Breast epithelium (tissue), 4 donors: ENCODE results near the gene TESMIN. TPM values are rescaled to one million over a fixed set of nuclear protein-coding genes. Genes with fewer than 3 reads are reported as not detected.

ENCODE experiments used
- DNase-seq, 2 donors: peaks; one replicate each; pipeline ENCODE4 v3.0.0-alpha.2; 2019; ENCODE audit warnings: low spot score in 2 of 2
- H3K27ac ChIP-seq, 2 donors: fragments of 200-600 bp; sonication (generic) in 1 of 2; one replicate each; pipeline ENCODE4 v1.5.1; 2016 to 2019; ENCODE audit warnings: mild to moderate bottlenecking in 1 of 2
- H3K27me3 ChIP-seq, 2 donors: fragments of 200-600 bp; sonication (generic) in 1 of 2; one replicate each; pipeline versions ENCODE4 v1.5.1 to v1.6.0; 2017 to 2019; ENCODE audit warnings: control low read depth in 1 of 2, mild to moderate bottlenecking in 1 of 2
- H3K36me3 ChIP-seq: fragments of 200-600 bp; one replicate; pipeline ENCODE4 v1.5.1; 2019
- H3K4me1 ChIP-seq, 2 donors: fragments of 200-600 bp; sonication (generic); one replicate each; pipeline ENCODE4 v1.5.1; 2016 to 2019; ENCODE audit warnings: control low read depth in 1 of 2
- H3K4me3 ChIP-seq, 3 donors: fragments of 200-600 bp; sonication (generic); 1 replicate in 2 of 3; 2 replicates in 1 of 3; pipeline ENCODE4 v1.5.1; 2016 to 2019; ENCODE audit warnings: mild to moderate bottlenecking in 3 of 3, moderate library complexity in 2 of 3
- H3K9me3 ChIP-seq, 2 donors: fragments of 200-600 bp; sonication (generic) in 1 of 2; one replicate each; pipeline ENCODE4 v1.5.1; 2016 to 2019; ENCODE audit warnings: control low read depth in 1 of 2
- CTCF ChIP-seq, 3 donors: fragments of 450-650 bp; IDR thresholded peaks; one replicate each; pipeline ENCODE4 v1.5.1; 2016 to 2017; ENCODE audit warnings: antibody characterized with exemption in 3 of 3, mild to moderate bottlenecking in 3 of 3, moderate library complexity in 3 of 3
- POLR2A ChIP-seq: fragments of 450-650 bp; IDR thresholded peaks from one replicate; pipeline ENCODE4 v1.6.1; 2016; ENCODE audit warnings: antibody characterized with exemption, mild to moderate bottlenecking, moderate library complexity
- POLR2AphosphoS5 ChIP-seq, 3 donors: sonication (generic); formaldehyde crosslinking; IDR thresholded peaks; one replicate each; pipeline ENCODE4 v1.6.1; 2017; ENCODE audit warnings: antibody characterized with exemption in 3 of 3
- intact Hi-C: fragments of 100-400 bp; cut with DNase I; formaldehyde crosslinking; loops from one replicate; pipeline ENCODE4 v1.15.1; 2023; ENCODE audit warnings: low total_unique reads
- total RNA-seq, 3 donors: library from RNA; depleted of rRNA; stranded (reverse); fragments of >200 nt; gene quantifications; one replicate each; pipeline ENCODE4 v1.1.0, GENCODE V29; 2016

Gene TESMIN
- total RNA-seq, 3 donors from 2014 or later, result 0.48 to 9.8 (median 6.9) TPM

DNA sequence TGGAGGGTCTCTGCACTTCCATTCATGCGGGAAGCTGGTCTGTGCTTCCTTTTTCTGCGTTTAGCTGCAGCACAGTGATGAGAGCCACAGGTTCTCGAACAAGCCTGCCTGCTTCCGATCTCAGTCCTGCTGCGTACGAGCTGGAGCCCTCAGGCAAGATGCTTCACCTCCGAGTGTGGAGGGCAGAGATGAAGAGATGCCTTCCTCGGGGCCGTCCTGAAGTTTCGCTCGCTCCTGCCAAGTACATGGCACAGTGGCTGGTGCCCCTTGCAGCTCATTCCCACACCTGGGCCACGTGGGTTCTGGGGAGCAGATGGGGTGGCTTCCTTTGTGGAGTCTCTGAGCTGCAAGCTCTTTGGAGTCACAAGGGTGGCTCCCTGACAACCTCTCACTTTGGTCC, 19.5 kb upstream of the TESMIN start:
- no peak for TF ChIP-seq CTCF (IDR thresholded peaks at IDR 0.05)
- TF ChIP-seq POLR2AphosphoS5 (IDR thresholded peaks at IDR 0.05), result no peak
- no peak for TF ChIP-seq POLR2A
- Histone ChIP-seq H3K9me3 (no peaks in the 10 kb centered on the region), H3K4me3 (no peak overlapping the region), H3K4me1 (no peaks in the 10 kb centered on the region), H3K36me3 (no peaks in the 10 kb centered on the region), H3K27ac (no peak overlapping the region), H3K27me3 (no peaks in the 10 kb centered on the region)
- no peak for DNase-seq
- intact Hi-C loops, result loop anchor here (5.0 kb wide), 1 partner anchor 678 kb away; no protein-coding TSS in a partner anchor

- no peak for DNase-seq
- H3K27ac ChIP-seq, result no peak overlapping the region
- no peaks in the 10 kb centered on the region for H3K4me1 ChIP-seq
- TF ChIP-seq CTCF (IDR thresholded peaks at IDR 0.05), result no peak
- TF ChIP-seq POLR2AphosphoS5 (IDR thresholded peaks at IDR 0.05), result no peak
- no peak for TF ChIP-seq POLR2A
- intact Hi-C loops, result no loop called here
- no peak overlapping the region for H3K4me3 ChIP-seq
- no peaks in the 10 kb centered on the region for H3K9me3 ChIP-seq
- peaks cover 1% of the 10 kb centered on the region for H3K36me3 ChIP-seq
- H3K27me3 ChIP-seq, result no peaks in the 10 kb centered on the region
Measured at GRCh38 chr11:68767672-68768071, 16.4 kb upstream of the TESMIN start.

DNA sequence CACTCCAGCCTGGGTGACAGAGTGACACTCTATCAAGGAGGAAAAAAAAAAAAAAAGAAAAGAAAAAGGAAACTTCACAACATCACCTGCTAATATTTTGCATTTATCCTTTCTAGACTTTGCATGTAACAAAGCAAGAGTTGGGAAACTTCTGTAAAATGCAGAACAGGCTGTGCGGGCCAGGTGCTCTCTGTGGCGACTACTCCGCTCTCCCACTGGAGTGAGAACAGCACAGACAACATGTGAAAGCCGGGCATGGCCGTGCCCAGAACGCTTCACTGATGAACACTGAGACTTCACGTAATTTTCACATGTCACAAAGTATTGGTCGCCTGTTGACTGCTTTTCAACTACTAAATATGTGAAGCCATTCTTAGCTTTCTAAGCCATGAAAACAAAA, 15.5 kb upstream of the TESMIN start:
- intact Hi-C loops, result no loop called here
- no peak overlapping the region for H3K27ac ChIP-seq
- H3K9me3 ChIP-seq, result no peaks in the 10 kb centered on the region
- peaks cover 5% of the 10 kb centered on the region for H3K36me3 ChIP-seq
- no peaks in the 10 kb centered on the region for H3K27me3 ChIP-seq
- H3K4me3 ChIP-seq, result no peak overlapping the region
- no peaks in the 10 kb centered on the region for H3K4me1 ChIP-seq
- DNase-seq, result no peak
- TF ChIP-seq POLR2A (no peak), POLR2AphosphoS5 (IDR thresholded peaks at IDR 0.05) (no peak), CTCF (IDR thresholded peaks at IDR 0.05) (no peak)

DNA sequence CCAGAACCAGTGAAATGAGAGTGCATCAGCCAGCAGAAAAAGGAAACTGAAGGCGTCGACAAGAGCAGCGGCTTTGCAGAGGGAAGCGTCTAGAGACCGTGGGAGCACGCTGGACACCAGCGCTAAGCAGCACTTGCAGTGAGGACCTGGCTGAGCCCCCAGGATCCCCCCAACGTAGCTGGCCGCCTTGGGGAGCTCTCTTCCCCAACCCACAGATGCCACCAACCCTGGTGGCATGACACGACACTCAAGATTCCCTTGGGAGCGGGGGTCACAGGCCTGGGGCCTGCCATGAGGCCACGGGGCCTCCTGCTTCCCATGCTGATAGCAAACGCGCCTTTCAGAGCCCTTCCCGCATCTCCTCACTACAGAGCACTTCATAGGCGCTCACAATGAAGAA, 13.4 kb upstream of the TESMIN start:
- TF ChIP-seq POLR2A (no peak), CTCF (IDR thresholded peaks at IDR 0.05) (no peak), POLR2AphosphoS5 (IDR thresholded peaks at IDR 0.05) (no peak)
- Histone ChIP-seq H3K4me3 (no peak overlapping the region), H3K27ac (no peak overlapping the region), H3K9me3 (no peaks in the 10 kb centered on the region), H3K36me3 (peaks cover 5% of the 10 kb centered on the region), H3K4me1 (no peaks in the 10 kb centered on the region), H3K27me3 (no peaks in the 10 kb centered on the region)
- intact Hi-C loops, result no loop called here
- no peak for DNase-seq

GRCh38 chr11:68763926-68764657, 12.8 kb upstream of the TESMIN start:
- DNase-seq, result no peak
- Histone ChIP-seq H3K27me3 (no peaks in the 10 kb centered on the region), H3K4me1 (no peaks in the 10 kb centered on the region), H3K36me3 (peaks cover 5% of the 10 kb centered on the region), H3K9me3 (no peaks in the 10 kb centered on the region), H3K27ac (no peak overlapping the region), H3K4me3 (no peak overlapping the region)
- intact Hi-C loops, result no loop called here
- no peak for TF ChIP-seq CTCF (IDR thresholded peaks at IDR 0.05)
- no peak for TF ChIP-seq POLR2AphosphoS5 (IDR thresholded peaks at IDR 0.05)
- TF ChIP-seq POLR2A, result no peak
